Astrocyte (in vitro differentiated cells and primary cell): ENCODE data around the gene SELENOP. TPM values are rescaled to one million over a fixed set of nuclear protein-coding genes. Genes with fewer than 3 reads are reported as not detected.

Experiments
- DNase-seq: peaks from one replicate; pipeline ENCODE4 v3.0.0-alpha.2; 2010; ENCODE audit warnings: low read depth
- FAIRE-seq: peaks from 2 replicates; lab custom pipeline; 2011; peaks lifted over from hg19 to GRCh38; lab: Jason Lieb, UNC
- H2AFZ ChIP-seq: 2 replicates; pipeline ENCODE4 v1.6.0; 2012; ENCODE audit warnings: low read depth, low read length, inconsistent platforms
- H3K27ac ChIP-seq: 2 replicates; pipeline ENCODE4 v1.5.1; 2011; ENCODE audit warnings: low read depth, low read length, inconsistent platforms
- H3K27me3 ChIP-seq: 2 replicates; pipeline ENCODE4 v1.6.0; 2011; ENCODE audit warnings: low read length, inconsistent platforms; ENCODE audit not compliant: insufficient read depth
- H3K36me3 ChIP-seq: 2 replicates; pipeline ENCODE4 v1.5.1; 2011; ENCODE audit warnings: low read length, inconsistent platforms; ENCODE audit not compliant: insufficient read depth
- H3K4me1 ChIP-seq: 2 replicates; pipeline ENCODE4 v1.5.1; 2011; ENCODE audit warnings: low read length, inconsistent platforms; ENCODE audit not compliant: insufficient read depth
- H3K4me2 ChIP-seq: 2 replicates; pipeline ENCODE4 v1.6.0; 2012; ENCODE audit warnings: low read length, inconsistent platforms
- H3K4me3 ChIP-seq: 2 replicates; pipeline ENCODE4 v1.5.1; 2011; ENCODE audit warnings: low read depth, mild to moderate bottlenecking, low read length, inconsistent platforms; ENCODE audit not compliant: insufficient read depth
- H3K79me2 ChIP-seq: 2 replicates; pipeline ENCODE4 v1.6.0; 2012; ENCODE audit warnings: mild to moderate bottlenecking, low read length, inconsistent platforms; ENCODE audit not compliant: insufficient read depth
- H3K9ac ChIP-seq: 2 replicates; pipeline ENCODE4 v1.6.0; 2012; ENCODE audit warnings: mild to moderate bottlenecking, low read length, inconsistent platforms
- H3K9me3 ChIP-seq: 2 replicates; pipeline ENCODE4 v1.5.1; 2012; ENCODE audit warnings: low read depth, mild to moderate bottlenecking, low read length, inconsistent platforms; ENCODE audit not compliant: insufficient read depth
- H4K20me1 ChIP-seq: 2 replicates; pipeline ENCODE4 v1.6.0; 2012; ENCODE audit warnings: low read length, inconsistent platforms; ENCODE audit not compliant: insufficient read depth
- H3K27ac Mint-ChIP-seq: one replicate; pipeline ENCODE4 v1.8.0; 2021; ENCODE audit warnings: mild to moderate bottlenecking, mixed read lengths; ENCODE audit not compliant: unreplicated experiment
- H3K27me3 Mint-ChIP-seq: one replicate; pipeline ENCODE4 v1.8.0; 2021; ENCODE audit warnings: low read depth, mixed read lengths; ENCODE audit not compliant: unreplicated experiment
- H3K36me3 Mint-ChIP-seq: one replicate; pipeline ENCODE4 v1.8.0; 2021; ENCODE audit warnings: low read depth, mixed read lengths; ENCODE audit not compliant: unreplicated experiment
- H3K4me1 Mint-ChIP-seq: one replicate; pipeline ENCODE4 v1.8.0; 2021; ENCODE audit warnings: low read depth, mixed read lengths; ENCODE audit not compliant: unreplicated experiment
- H3K4me3 Mint-ChIP-seq: one replicate; pipeline ENCODE4 v1.8.0; 2021; ENCODE audit warnings: mild to moderate bottlenecking, moderate library complexity, mixed read lengths; ENCODE audit not compliant: unreplicated experiment
- H3K9me3 Mint-ChIP-seq: one replicate; pipeline ENCODE4 v1.8.0; 2021; ENCODE audit warnings: mild to moderate bottlenecking, mixed read lengths; ENCODE audit not compliant: unreplicated experiment
- EZH2 ChIP-seq: IDR thresholded peaks from 2 replicates; pipeline ENCODE4 v1.6.1; 2012; ENCODE audit warnings: mild to moderate bottlenecking, low read length, inconsistent platforms; ENCODE audit not compliant: insufficient read depth
- total RNA-seq: library from RNA; stranded (reverse); gene quantifications from 2 replicates; pipeline ENCODE4 v1.2.1, GENCODE V29; 2021
- TF ChIP-seq, protein P1 (sequence below): IDR thresholded peaks from 2 replicates; pipeline ENCODE4 v1.5.1; 2011; ENCODE audit warnings: low read depth, mild to moderate bottlenecking, inconsistent platforms, low read length, moderate library complexity; ENCODE audit not compliant: insufficient read depth

SELENOP gene
- total RNA-seq, 1 donor from 2014 or later = 11.6 TPM

DNA sequence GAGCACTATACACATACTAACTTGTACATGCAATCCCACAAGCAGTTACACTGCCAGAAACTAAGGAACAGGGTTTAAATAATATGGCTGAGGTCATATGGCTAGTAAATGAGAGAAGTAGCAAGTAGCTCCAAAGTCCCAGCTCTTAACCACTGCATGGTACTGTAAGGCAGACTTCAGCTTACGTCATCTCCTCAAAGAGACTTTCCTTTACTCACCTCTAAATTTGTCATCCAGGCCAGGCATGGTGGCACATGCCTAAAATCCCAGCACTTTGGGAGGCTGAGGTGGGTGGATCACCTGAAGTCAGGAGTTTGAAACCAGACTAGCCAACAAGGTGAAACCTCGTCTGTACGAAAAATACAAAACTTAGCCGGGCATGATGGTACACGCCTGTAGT, 20.4 kb upstream of the SELENOP start:
- H3K36me3 ChIP-seq = no peaks in the 10 kb centered on the region
- no peaks in the 10 kb centered on the region for H4K20me1 ChIP-seq
- no peaks in the 10 kb centered on the region for H3K36me3 Mint-ChIP-seq
- H2AFZ ChIP-seq = no peak overlapping the region
- no peak overlapping the region for H3K27ac ChIP-seq
- H3K4me1 Mint-ChIP-seq = no peaks in the 10 kb centered on the region
- H3K79me2 ChIP-seq = no peaks in the 10 kb centered on the region
- FAIRE-seq = no peak
- H3K27me3 ChIP-seq = no peaks in the 10 kb centered on the region
- H3K27me3 Mint-ChIP-seq = no peaks in the 10 kb centered on the region
- H3K4me1 ChIP-seq = no peaks in the 10 kb centered on the region
- H3K9me3 Mint-ChIP-seq = peaks cover 3% of the 10 kb centered on the region
- TF ChIP-seq EZH2 = no peak
- TF ChIP-seq, protein P1, sequence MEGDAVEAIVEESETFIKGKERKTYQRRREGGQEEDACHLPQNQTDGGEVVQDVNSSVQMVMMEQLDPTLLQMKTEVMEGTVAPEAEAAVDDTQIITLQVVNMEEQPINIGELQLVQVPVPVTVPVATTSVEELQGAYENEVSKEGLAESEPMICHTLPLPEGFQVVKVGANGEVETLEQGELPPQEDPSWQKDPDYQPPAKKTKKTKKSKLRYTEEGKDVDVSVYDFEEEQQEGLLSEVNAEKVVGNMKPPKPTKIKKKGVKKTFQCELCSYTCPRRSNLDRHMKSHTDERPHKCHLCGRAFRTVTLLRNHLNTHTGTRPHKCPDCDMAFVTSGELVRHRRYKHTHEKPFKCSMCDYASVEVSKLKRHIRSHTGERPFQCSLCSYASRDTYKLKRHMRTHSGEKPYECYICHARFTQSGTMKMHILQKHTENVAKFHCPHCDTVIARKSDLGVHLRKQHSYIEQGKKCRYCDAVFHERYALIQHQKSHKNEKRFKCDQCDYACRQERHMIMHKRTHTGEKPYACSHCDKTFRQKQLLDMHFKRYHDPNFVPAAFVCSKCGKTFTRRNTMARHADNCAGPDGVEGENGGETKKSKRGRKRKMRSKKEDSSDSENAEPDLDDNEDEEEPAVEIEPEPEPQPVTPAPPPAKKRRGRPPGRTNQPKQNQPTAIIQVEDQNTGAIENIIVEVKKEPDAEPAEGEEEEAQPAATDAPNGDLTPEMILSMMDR = no peak
- H3K4me3 ChIP-seq = no peak overlapping the region
- H3K27ac Mint-ChIP-seq = no peak overlapping the region
- no peak overlapping the region for H3K4me2 ChIP-seq
- no peaks in the 10 kb centered on the region for H3K9me3 ChIP-seq
- DNase-seq = no peak
- H3K9ac ChIP-seq = no peak overlapping the region
- H3K4me3 Mint-ChIP-seq = no peak overlapping the region

DNA sequence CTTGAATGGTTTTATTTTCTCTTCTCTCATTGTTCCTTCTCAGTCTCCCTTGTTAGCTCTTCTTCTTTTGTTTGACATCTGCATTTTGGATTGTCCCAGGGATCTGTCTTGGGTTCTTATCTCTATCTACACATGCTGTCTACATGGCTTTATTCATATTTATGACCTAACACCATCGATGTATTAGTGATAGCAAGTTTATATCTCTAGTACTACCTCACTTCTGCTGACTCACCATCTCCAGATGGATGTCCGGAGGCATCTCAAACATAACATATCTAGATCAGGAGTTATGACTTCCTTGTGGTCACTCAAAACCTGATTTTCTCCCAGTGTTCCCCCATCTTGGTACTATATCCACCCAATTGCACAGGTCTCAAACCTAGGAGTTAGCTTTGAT, 19.2 kb upstream of the SELENOP start:
- no peak overlapping the region for H3K27ac ChIP-seq
- no peaks in the 10 kb centered on the region for H3K27me3 ChIP-seq
- TF ChIP-seq, protein P1 = no peak
- TF ChIP-seq EZH2 = no peak
- no peak overlapping the region for H3K4me2 ChIP-seq
- H3K9me3 ChIP-seq = no peaks in the 10 kb centered on the region
- FAIRE-seq (no peak), DNase-seq (no peak)
- no peaks in the 10 kb centered on the region for H3K79me2 ChIP-seq
- no peaks in the 10 kb centered on the region for H4K20me1 ChIP-seq
- no peaks in the 10 kb centered on the region for H3K36me3 ChIP-seq
- H3K4me1 ChIP-seq = no peaks in the 10 kb centered on the region
- H3K36me3 Mint-ChIP-seq = no peaks in the 10 kb centered on the region
- H3K4me3 Mint-ChIP-seq = no peak overlapping the region
- no peak overlapping the region for H3K4me3 ChIP-seq
- H3K4me1 Mint-ChIP-seq = no peaks in the 10 kb centered on the region
- H3K9me3 Mint-ChIP-seq = peaks cover 3% of the 10 kb centered on the region
- H3K27ac Mint-ChIP-seq = no peak overlapping the region
- H2AFZ ChIP-seq = no peak overlapping the region
- no peaks in the 10 kb centered on the region for H3K27me3 Mint-ChIP-seq
- no peak overlapping the region for H3K9ac ChIP-seq

DNA sequence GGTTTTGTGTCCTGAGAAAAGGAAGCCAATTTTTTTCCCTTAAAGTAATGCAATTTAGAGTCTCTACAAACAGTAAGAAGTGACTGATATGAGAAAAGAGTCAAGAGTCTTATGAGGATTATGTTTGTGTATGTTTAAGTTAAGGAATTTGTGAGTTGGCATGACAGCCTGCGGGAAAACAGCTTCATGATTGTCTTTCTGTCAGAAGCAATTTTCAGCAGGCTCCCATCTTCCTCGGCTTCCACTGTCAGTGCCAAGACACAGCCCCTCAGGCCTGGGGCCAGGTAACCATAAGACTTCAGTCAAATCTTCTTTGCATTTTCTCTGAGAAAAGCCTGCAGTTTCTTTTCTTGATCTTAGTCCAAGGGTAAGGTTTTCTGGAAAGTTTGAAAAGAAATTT, 17.0 kb upstream of the SELENOP start:
- H3K9me3 Mint-ChIP-seq = no peaks in the 10 kb centered on the region
- H3K4me3 Mint-ChIP-seq = no peak overlapping the region
- TF ChIP-seq EZH2 = no peak
- TF ChIP-seq, protein P1 = no peak
- H3K27ac ChIP-seq = no peak overlapping the region
- H3K27ac Mint-ChIP-seq = no peak overlapping the region
- FAIRE-seq (no peak), DNase-seq (no peak)
- no peaks in the 10 kb centered on the region for H3K4me1 Mint-ChIP-seq
- H3K27me3 Mint-ChIP-seq = peaks cover 3% of the 10 kb centered on the region
- H3K9ac ChIP-seq = no peak overlapping the region
- no peaks in the 10 kb centered on the region for H3K27me3 ChIP-seq
- no peak overlapping the region for H3K4me3 ChIP-seq
- no peak overlapping the region for H2AFZ ChIP-seq
- H3K4me2 ChIP-seq = no peak overlapping the region
- no peaks in the 10 kb centered on the region for H3K9me3 ChIP-seq
- no peaks in the 10 kb centered on the region for H3K4me1 ChIP-seq
- no peaks in the 10 kb centered on the region for H4K20me1 ChIP-seq
- no peaks in the 10 kb centered on the region for H3K79me2 ChIP-seq
- no peaks in the 10 kb centered on the region for H3K36me3 ChIP-seq
- H3K36me3 Mint-ChIP-seq = no peaks in the 10 kb centered on the region
